Measurements from ENCODE around the gene PPP2R2B. TPM values are rescaled to one million over a fixed set of nuclear protein-coding genes. Genes with fewer than 3 reads are reported as not detected.

Gene PPP2R2B
- total RNA-seq (under 1 TPM in 3 of 4 donors, not detected in 1; 0.08 to 0.71 (median 0.19) TPM), polyA plus RNA-seq (under 1 TPM; 0.03 to 0.14 (median 0.07) TPM)
- long read RNA-seq, donor 1, partial matches to known transcripts: 0 of 1 reads
- long read RNA-seq, donor 1, other reads (novel, unspliced or antisense): 1 of 1 reads
- long read RNA-seq, donor 2: 0 reads

DNA sequence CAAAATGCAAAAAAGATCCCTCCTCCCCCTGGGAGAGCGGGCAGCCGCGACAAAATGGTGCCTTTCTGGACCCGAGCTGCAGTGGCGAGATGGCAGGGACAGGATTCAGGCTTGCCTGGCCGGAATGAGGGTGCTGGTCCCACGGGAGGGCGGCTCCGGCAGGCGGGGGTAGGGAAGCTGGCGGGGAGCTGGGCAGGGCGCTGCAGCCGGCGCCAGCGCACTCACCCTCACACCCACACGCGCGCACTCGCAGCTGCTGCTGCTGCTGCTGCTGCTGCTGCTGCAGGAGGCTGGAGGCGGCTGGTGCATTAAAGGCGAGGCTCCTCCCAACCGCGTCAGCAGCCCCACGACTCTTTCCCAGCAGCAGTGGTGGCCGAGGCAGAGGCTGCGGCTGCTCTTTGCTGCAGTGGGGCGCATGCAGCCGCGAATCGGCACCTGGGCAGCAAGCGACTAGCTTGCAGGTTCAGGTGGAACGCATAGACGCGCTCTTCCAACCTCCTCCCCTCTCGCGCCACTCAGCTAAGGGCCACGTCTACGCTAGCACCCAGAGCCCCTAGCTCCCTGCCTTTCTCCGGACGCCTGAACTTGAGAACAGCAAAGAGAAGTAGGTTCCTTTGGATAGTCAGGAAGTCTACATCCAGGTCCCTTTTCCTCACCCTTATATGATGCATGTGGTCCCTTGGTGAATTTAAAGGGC lies at the start of gene PPP2R2B:
PPP2R2B (minus strand) TSS at position 282 of the 697 bp plus-strand sequence.
- 0 to 1% (median 1%) methylated on average over 37 to 40 of the region's 40 CpGs for WGBS, 3 donors

GRCh38 chr5:146924132-146924531 lies 45.6 kb upstream of the PPP2R2B start:
- H3K36me3 ChIP-seq (ENCODE audit: insufficient read depth in 1 of 2, low read depth in 1 of 2): no peaks in the 10 kb centered on the region
- no peak for ATAC-seq
- DNase-seq: no peak
- TF ChIP-seq, protein P1, sequence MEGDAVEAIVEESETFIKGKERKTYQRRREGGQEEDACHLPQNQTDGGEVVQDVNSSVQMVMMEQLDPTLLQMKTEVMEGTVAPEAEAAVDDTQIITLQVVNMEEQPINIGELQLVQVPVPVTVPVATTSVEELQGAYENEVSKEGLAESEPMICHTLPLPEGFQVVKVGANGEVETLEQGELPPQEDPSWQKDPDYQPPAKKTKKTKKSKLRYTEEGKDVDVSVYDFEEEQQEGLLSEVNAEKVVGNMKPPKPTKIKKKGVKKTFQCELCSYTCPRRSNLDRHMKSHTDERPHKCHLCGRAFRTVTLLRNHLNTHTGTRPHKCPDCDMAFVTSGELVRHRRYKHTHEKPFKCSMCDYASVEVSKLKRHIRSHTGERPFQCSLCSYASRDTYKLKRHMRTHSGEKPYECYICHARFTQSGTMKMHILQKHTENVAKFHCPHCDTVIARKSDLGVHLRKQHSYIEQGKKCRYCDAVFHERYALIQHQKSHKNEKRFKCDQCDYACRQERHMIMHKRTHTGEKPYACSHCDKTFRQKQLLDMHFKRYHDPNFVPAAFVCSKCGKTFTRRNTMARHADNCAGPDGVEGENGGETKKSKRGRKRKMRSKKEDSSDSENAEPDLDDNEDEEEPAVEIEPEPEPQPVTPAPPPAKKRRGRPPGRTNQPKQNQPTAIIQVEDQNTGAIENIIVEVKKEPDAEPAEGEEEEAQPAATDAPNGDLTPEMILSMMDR (IDR thresholded peaks at IDR 0.05): no peak
- intact Hi-C loops (cut with DNase I): loop anchor here in 1 of 2 donors (2.0 kb wide), 1 partner anchor 19 kb away; no protein-coding TSS in a partner anchor
- H3K9me3 ChIP-seq: no peaks in the 10 kb centered on the region
- no peak overlapping the region for H3K4me3 ChIP-seq
- H3K27ac ChIP-seq: no peak overlapping the region
- no peaks in the 10 kb centered on the region for H3K27me3 ChIP-seq (ENCODE audit: insufficient read depth in 3 of 3, low read length in 2 of 3)
- H3K4me1 ChIP-seq: no peaks in the 10 kb centered on the region

More for the DNA sequence above, at the start of gene PPP2R2B:
- peaks cover 9% of the 10 kb centered on the region for H3K4me1 ChIP-seq
- peaks cover 10 to 34% (median 17%) of the 10 kb centered on the region in 3 donors for H3K27me3 ChIP-seq (ENCODE audit: insufficient read depth in 3 of 3, low read length in 2 of 3)
- ATAC-seq: no peak
- H3K9me3 ChIP-seq: no peaks in the 10 kb centered on the region
- intact Hi-C loops (cut with DNase I): no loop called here
- no peak within 1 kb of the TSS for H3K27ac ChIP-seq
- TF ChIP-seq, protein P1 (IDR thresholded peaks at IDR 0.05): no peak
- H3K36me3 ChIP-seq (ENCODE audit: insufficient read depth in 1 of 2, low read depth in 1 of 2): no peaks in the 10 kb centered on the region
- H3K4me3 ChIP-seq: peak within 1 kb of the TSS; percentile 58
- peak; percentile 27 to 43 for DNase-seq

GRCh38 chr5:146921225-146921624 lies 42.7 kb upstream of the PPP2R2B start:
- no peaks in the 10 kb centered on the region for H3K27me3 ChIP-seq (ENCODE audit: insufficient read depth in 3 of 3, low read length in 2 of 3)
- TF ChIP-seq, protein P1 (IDR thresholded peaks at IDR 0.05): no peak
- H3K27ac ChIP-seq: no peak overlapping the region
- no peaks in the 10 kb centered on the region for H3K9me3 ChIP-seq
- ATAC-seq: no peak
- no peak for DNase-seq
- H3K36me3 ChIP-seq (ENCODE audit: insufficient read depth in 1 of 2, low read depth in 1 of 2): no peaks in the 10 kb centered on the region
- intact Hi-C loops (cut with DNase I): no loop called here
- 54 to 62% (median 57%) methylated on average over 4 of the region's 4 CpGs for WGBS, 3 donors
- H3K4me1 ChIP-seq: no peaks in the 10 kb centered on the region
- H3K4me3 ChIP-seq: no peak overlapping the region

- intact Hi-C loops (cut with DNase I): no loop called here
- H3K36me3 ChIP-seq (ENCODE audit: insufficient read depth in 1 of 2, low read depth in 1 of 2): no peaks in the 10 kb centered on the region
- peaks cover 0 to under 1% (median 0%) of the 10 kb centered on the region in 3 donors for H3K27me3 ChIP-seq (ENCODE audit: insufficient read depth in 3 of 3, low read length in 2 of 3)
- WGBS, 3 donors: 38 to 46% (median 39%) methylated on average over 7 of the region's 7 CpGs
- H3K4me1 ChIP-seq: no peaks in the 10 kb centered on the region
- DNase-seq: no peak
- H3K27ac ChIP-seq: no peak overlapping the region
- H3K9me3 ChIP-seq: no peaks in the 10 kb centered on the region
- no peak overlapping the region for H3K4me3 ChIP-seq
- TF ChIP-seq, protein P1 (IDR thresholded peaks at IDR 0.05): no peak
- no peak for ATAC-seq
Measured at GRCh38 chr5:146920351-146920881, 41.9 kb upstream of the PPP2R2B start.
